CD4-positive, alpha-beta T cell (primary cell): ENCODE measurements around the gene HPCAL1. TPM values are rescaled to one million over a fixed set of nuclear protein-coding genes. Genes with fewer than 3 reads are reported as not detected.

Source experiments
- ATAC-seq: fragments of 200-7000 bp; cut with Tn5 transposase; one replicate; pipeline ENCODE4 v1.10.0; 2022; ENCODE audit warnings: mild to moderate bottlenecking; ENCODE audit not compliant: poor library complexity
- CTCF ChIA-PET: fragments of 350-600 bp; sonication (Branson Sonifier 250); formaldehyde crosslinking; loops from one replicate; lab custom pipeline; 2021; ENCODE audit warnings: antibody characterized with exemption, inconsistent platforms; lab: Charles Lee
- POLR2A ChIA-PET: fragments of 350-600 bp; sonication (Branson Sonifier 250); formaldehyde crosslinking; loops from one replicate; lab custom pipeline; 2021; ENCODE audit warnings: antibody characterized with exemption, inconsistent platforms; lab: Charles Lee
- DNase-seq, 14 experiments: peaks; one replicate each; pipeline ENCODE4 v3.0.0-alpha.2; 2013 to 2020; ENCODE audit warnings: mixed read lengths in 2 of 14
- H3K27ac ChIP-seq, 2 donors: one replicate each; pipeline versions ENCODE4 v1.5.1 to v1.7.0; 2013; ENCODE audit warnings: low read length in 2 of 2, low read depth in 1 of 2, mild to moderate bottlenecking in 1 of 2
- H3K27me3 ChIP-seq, 2 experiments: 1 replicate in 1 of 2; 2 replicates in 1 of 2; pipeline versions ENCODE4 v1.6.1 to v1.7.0; 2013; ENCODE audit warnings: low read length in 2 of 2, control low read depth in 1 of 2, mild to moderate bottlenecking in 1 of 2, moderate library complexity in 1 of 2; ENCODE audit not compliant: insufficient read depth in 2 of 2, control insufficient read depth in 1 of 2
- H3K36me3 ChIP-seq: one replicate; pipeline ENCODE4 v1.6.1; 2013; ENCODE audit warnings: low read length, control low read depth; ENCODE audit not compliant: insufficient read depth
- H3K4me1 ChIP-seq: one replicate; pipeline ENCODE4 v1.6.1; 2013; ENCODE audit warnings: low read length, control low read depth; ENCODE audit not compliant: insufficient read depth
- H3K4me3 ChIP-seq: one replicate; pipeline ENCODE4 v1.5.1; 2013; ENCODE audit warnings: mild to moderate bottlenecking, low read length, moderate library complexity
- H3K9me3 ChIP-seq, 2 experiments: 1 replicate in 1 of 2; 2 replicates in 1 of 2; pipeline versions ENCODE4 v1.6.1 to v1.7.0; 2013; ENCODE audit warnings: low read length in 2 of 2, mild to moderate bottlenecking in 2 of 2, control low read depth in 1 of 2, moderate library complexity in 1 of 2; ENCODE audit not compliant: control insufficient read depth in 1 of 2, insufficient read depth in 1 of 2
- H3K27ac Mint-ChIP-seq: one replicate; pipeline ENCODE4 v1.8.0; 2020; ENCODE audit warnings: mixed read lengths
- H3K27me3 Mint-ChIP-seq: one replicate; pipeline ENCODE4 v1.8.0; 2021; ENCODE audit warnings: mixed read lengths
- H3K36me3 Mint-ChIP-seq: one replicate; pipeline ENCODE4 v1.8.0; 2021; ENCODE audit warnings: low read depth, mixed read lengths
- H3K4me1 Mint-ChIP-seq: one replicate; pipeline ENCODE4 v1.8.0; 2021; ENCODE audit warnings: low read depth, mixed read lengths
- H3K4me3 Mint-ChIP-seq: one replicate; pipeline ENCODE4 v1.8.0; 2020; ENCODE audit warnings: mild to moderate bottlenecking, mixed read lengths
- H3K9me3 Mint-ChIP-seq: one replicate; pipeline ENCODE4 v1.8.0; 2020; ENCODE audit warnings: mixed read lengths
- intact Hi-C, 2 experiments: fragments of 100-400 bp; cut with DNase I in 1 of 2; cut with micrococcal nuclease in 1 of 2; formaldehyde crosslinking; loops; one replicate each; pipeline versions ENCODE4 v1.15.1 to v1.9.0; 2023 to 2025; cut with DNase I, micrococcal nuclease
- total RNA-seq, 174 experiments: library from RNA in 2 of 174; stranded (reverse) in 2 of 174; gene quantifications; one replicate each; pipeline ENCODE4 v1.2.3 and lab custom pipeline; 2021 to 2026
- TF ChIP-seq, protein P1 (sequence below): fragments of 200-600 bp; IDR thresholded peaks from one replicate; pipeline ENCODE4 v1.8.0; 2022; ENCODE audit warnings: antibody characterized with exemption, mild to moderate bottlenecking

HPCAL1 gene
- total RNA-seq, 2 experiments from 2014 or later: 24.9 to 27.9 TPM

DNA sequence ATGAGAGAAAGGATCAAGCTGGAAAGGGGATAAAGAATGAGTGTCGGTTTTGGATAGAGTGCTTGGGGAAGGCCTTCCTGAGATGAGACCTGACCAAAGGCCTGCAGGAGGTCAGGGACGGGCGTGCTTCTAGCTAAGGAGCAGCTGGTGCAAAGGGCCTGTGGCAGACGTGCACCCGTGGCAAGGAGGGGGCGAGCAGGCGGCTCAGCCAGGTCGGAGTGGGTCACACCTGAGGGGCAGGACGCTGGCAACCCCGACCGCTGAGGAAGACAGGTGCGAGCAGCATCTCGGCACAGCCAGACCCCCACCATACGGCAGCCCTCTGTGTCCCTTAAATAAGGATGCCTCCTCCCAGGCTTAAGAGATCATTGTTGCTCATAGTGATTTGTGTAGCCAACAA, 97.3 kb downstream of the HPCAL1 start:
- H3K9me3 Mint-ChIP-seq: no peaks in the 10 kb centered on the region
- no peaks in the 10 kb centered on the region for H3K27me3 ChIP-seq
- peaks cover 55% of the 10 kb centered on the region for H3K4me1 Mint-ChIP-seq
- POLR2A ChIA-PET: no interaction called here
- no peak overlapping the region for H3K4me3 Mint-ChIP-seq
- DNase-seq (no peak), ATAC-seq (no peak)
- peak overlapping the region; percentile 86 for H3K27ac Mint-ChIP-seq
- peaks cover 39% of the 10 kb centered on the region for H3K36me3 ChIP-seq
- H3K36me3 Mint-ChIP-seq: peaks cover 57% of the 10 kb centered on the region
- peaks cover 36% of the 10 kb centered on the region for H3K4me1 ChIP-seq
- peaks cover 0 to 8% of the 10 kb centered on the region in 2 experiments for H3K9me3 ChIP-seq
- TF ChIP-seq, protein P1, sequence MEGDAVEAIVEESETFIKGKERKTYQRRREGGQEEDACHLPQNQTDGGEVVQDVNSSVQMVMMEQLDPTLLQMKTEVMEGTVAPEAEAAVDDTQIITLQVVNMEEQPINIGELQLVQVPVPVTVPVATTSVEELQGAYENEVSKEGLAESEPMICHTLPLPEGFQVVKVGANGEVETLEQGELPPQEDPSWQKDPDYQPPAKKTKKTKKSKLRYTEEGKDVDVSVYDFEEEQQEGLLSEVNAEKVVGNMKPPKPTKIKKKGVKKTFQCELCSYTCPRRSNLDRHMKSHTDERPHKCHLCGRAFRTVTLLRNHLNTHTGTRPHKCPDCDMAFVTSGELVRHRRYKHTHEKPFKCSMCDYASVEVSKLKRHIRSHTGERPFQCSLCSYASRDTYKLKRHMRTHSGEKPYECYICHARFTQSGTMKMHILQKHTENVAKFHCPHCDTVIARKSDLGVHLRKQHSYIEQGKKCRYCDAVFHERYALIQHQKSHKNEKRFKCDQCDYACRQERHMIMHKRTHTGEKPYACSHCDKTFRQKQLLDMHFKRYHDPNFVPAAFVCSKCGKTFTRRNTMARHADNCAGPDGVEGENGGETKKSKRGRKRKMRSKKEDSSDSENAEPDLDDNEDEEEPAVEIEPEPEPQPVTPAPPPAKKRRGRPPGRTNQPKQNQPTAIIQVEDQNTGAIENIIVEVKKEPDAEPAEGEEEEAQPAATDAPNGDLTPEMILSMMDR: no peak
- no peak overlapping the region for H3K4me3 ChIP-seq
- CTCF ChIA-PET: no interaction called here
- intact Hi-C loops: loop anchor here in 1 of 2 experiments (10.0 kb wide), 1 partner anchor 325 kb away; no protein-coding TSS in a partner anchor
- H3K27me3 Mint-ChIP-seq: no peaks in the 10 kb centered on the region
- H3K27ac ChIP-seq: peak overlapping the region; percentile 13 to 65

DNA sequence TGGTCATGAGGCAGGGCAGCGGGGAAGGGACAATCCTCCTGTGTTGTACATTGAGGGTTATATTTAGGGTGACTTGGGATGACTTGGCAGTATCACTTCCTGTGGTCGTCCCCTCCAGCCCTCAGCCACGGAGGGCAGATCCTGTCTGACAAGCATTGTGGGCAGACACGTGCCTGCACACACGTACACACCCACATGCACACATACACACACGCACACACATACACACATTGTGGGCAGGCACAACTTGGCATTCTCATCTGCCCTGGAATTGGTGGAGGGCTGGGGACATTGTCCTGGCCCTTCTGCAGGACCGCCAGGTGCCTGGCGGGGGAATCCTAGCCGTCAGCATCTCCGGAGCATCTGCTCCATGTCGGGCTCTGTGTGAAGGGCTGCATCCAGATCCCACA, 97.9 kb downstream of the HPCAL1 start:
- intact Hi-C loops: loop anchor here in 1 of 2 experiments (10.0 kb wide), 1 partner anchor 326 kb away; no protein-coding TSS in a partner anchor

GRCh38 chr2:10400978-10401951, 98.6 kb downstream of the HPCAL1 start:
- Mint-ChIP-seq H3K36me3 (peaks cover 49% of the 10 kb centered on the region), H3K4me1 (peaks cover 50% of the 10 kb centered on the region), H3K4me3 (peak overlapping the region; percentile 78), H3K27ac (peak overlapping the region; percentile 86), H3K27me3 (no peaks in the 10 kb centered on the region), H3K9me3 (no peaks in the 10 kb centered on the region)
- Histone ChIP-seq H3K9me3 (peaks cover 0 to 8% of the 10 kb centered on the region in 2 experiments), H3K4me3 (no peak overlapping the region), H3K36me3 (peaks cover 39% of the 10 kb centered on the region), H3K27ac (peak overlapping the region; percentile 13 to 65), H3K27me3 (no peaks in the 10 kb centered on the region), H3K4me1 (peaks cover 48% of the 10 kb centered on the region)
- ATAC-seq (no peak), DNase-seq (no peak)
- POLR2A ChIA-PET: interaction anchor here (1.4 kb wide), 1 partner anchor 282 kb away, joined by 3 read pairs; no protein-coding TSS in a partner anchor
- CTCF ChIA-PET: no interaction called here
- TF ChIP-seq, protein P1: no peak
- intact Hi-C loops: loop anchor here in 1 of 2 experiments (10.0 kb wide), 1 partner anchor 326 kb away; no protein-coding TSS in a partner anchor

More for the DNA sequence above, 97.9 kb downstream of the HPCAL1 start:
- ATAC-seq (peak; percentile 32), DNase-seq (peak in 2 of 14 experiments; percentile 68 to 77)
- Mint-ChIP-seq H3K4me1 (peaks cover 50% of the 10 kb centered on the region), H3K9me3 (no peaks in the 10 kb centered on the region), H3K4me3 (peak overlapping the region; percentile 60), H3K27me3 (no peaks in the 10 kb centered on the region), H3K36me3 (peaks cover 56% of the 10 kb centered on the region), H3K27ac (peak overlapping the region; percentile 86)
- POLR2A ChIA-PET: no interaction called here
- H3K27me3 ChIP-seq: no peaks in the 10 kb centered on the region
- peaks cover 0 to 8% of the 10 kb centered on the region in 2 experiments for H3K9me3 ChIP-seq
- peaks cover 39% of the 10 kb centered on the region for H3K36me3 ChIP-seq
- peak overlapping the region; percentile 13 to 65 for H3K27ac ChIP-seq
- no peak overlapping the region for H3K4me3 ChIP-seq
- CTCF ChIA-PET: no interaction called here
- H3K4me1 ChIP-seq: peaks cover 41% of the 10 kb centered on the region
- TF ChIP-seq, protein P1: no peak
